Hepatocyte (in vitro differentiated cells): ENCODE measurements around the gene CYP4F11.

ENCODE experiments used
- EZH2 ChIP-seq: fragments of 200-600 bp; sonication (generic); IDR thresholded peaks from 2 replicates; pipeline ENCODE4 v1.6.1; 2016; ENCODE audit warnings: antibody characterized with exemption, mild to moderate bottlenecking, borderline replicate concordance
- EZH2phosphoT487 ChIP-seq: fragments of 200-600 bp; sonication (generic); IDR thresholded peaks from one replicate; pipeline ENCODE4 v1.6.1; 2018; ENCODE audit warnings: antibody characterized with exemption, mild to moderate bottlenecking, low read depth, moderate library complexity; ENCODE audit not compliant: unreplicated experiment, severe bottlenecking
- TF ChIP-seq, protein P1 (sequence below): fragments of 200-600 bp; sonication (generic); IDR thresholded peaks from 2 replicates; pipeline ENCODE4 v1.5.1; 2016; ENCODE audit warnings: antibody characterized with exemption, mild to moderate bottlenecking; ENCODE audit not compliant: poor library complexity

DNA sequence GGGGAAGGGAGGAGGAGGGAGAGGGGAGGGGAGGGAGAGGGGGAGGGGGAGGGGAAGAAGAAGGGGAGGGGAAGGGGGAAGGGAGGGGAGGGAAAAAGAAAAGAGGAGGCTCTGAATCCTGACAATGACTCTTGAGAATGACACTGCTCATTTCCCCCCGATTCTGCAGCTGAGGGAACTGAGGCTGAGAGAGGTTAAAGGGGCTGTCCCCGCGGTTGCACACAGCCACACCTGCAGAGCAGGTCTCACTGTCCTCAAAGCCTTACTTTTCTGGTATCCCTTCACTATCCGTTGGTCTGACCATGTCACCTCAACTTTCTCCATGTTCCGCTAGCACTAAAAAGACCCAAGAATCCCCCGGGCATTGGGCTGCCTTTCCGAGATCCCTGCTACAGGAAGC lies 71.9 kb downstream of the CYP4F11 start:
- TF ChIP-seq, protein P1, sequence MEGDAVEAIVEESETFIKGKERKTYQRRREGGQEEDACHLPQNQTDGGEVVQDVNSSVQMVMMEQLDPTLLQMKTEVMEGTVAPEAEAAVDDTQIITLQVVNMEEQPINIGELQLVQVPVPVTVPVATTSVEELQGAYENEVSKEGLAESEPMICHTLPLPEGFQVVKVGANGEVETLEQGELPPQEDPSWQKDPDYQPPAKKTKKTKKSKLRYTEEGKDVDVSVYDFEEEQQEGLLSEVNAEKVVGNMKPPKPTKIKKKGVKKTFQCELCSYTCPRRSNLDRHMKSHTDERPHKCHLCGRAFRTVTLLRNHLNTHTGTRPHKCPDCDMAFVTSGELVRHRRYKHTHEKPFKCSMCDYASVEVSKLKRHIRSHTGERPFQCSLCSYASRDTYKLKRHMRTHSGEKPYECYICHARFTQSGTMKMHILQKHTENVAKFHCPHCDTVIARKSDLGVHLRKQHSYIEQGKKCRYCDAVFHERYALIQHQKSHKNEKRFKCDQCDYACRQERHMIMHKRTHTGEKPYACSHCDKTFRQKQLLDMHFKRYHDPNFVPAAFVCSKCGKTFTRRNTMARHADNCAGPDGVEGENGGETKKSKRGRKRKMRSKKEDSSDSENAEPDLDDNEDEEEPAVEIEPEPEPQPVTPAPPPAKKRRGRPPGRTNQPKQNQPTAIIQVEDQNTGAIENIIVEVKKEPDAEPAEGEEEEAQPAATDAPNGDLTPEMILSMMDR, result no peak
- no peak for TF ChIP-seq EZH2
- TF ChIP-seq EZH2phosphoT487, result no peak
